A549 (cell line): Measurements from ENCODE around the gene PRMT5.

Experiments used
- CTCF ChIP-seq: fragments of >200 bp; sonication (Bioruptor Twin); formaldehyde crosslinking; IDR thresholded peaks from 3 replicates; pipeline ENCODE4 v1.5.1; 2016
- EP300 ChIP-seq, 2 experiments: fragments of >200 bp; sonication (Bioruptor Twin); formaldehyde crosslinking; IDR thresholded peaks; 2 replicates in 1 of 2; 3 replicates in 1 of 2; pipeline ENCODE4 v1.6.1; 2016 to 2017
- RCOR1 ChIP-seq: fragments of 150-350 bp; IDR thresholded peaks from 2 replicates; pipeline ENCODE4 v1.6.1; 2014; ENCODE audit warnings: antibody characterized with exemption, low read length, low read depth
- SMC3 ChIP-seq: fragments of >200 bp; sonication (Bioruptor Twin); formaldehyde crosslinking; IDR thresholded peaks from 3 replicates; pipeline ENCODE4 v1.6.1; 2018; ENCODE audit warnings: inconsistent platforms

- TF ChIP-seq CTCF (no peak), SMC3 (no peak), EP300 (IDR thresholded peaks at IDR 0.05) (no peak), RCOR1 (no peak)
Measured at GRCh38 chr14:22962061-22962676, 33.0 kb upstream of the PRMT5 start.
